Measurements from ENCODE around the gene KCNMA1.

- TF ChIP-seq CTCF (IDR thresholded peaks at IDR 0.05) (no peak), POLR2A (IDR thresholded peaks at IDR 0.05) (no peak)
These were observed 601.3 kb downstream of the KCNMA1 start for GRCh38 chr10:77036276-77036675.
